ENCODE measurements around the gene SAFB. TPM values are rescaled to one million over a fixed set of nuclear protein-coding genes. Genes with fewer than 3 reads are reported as not detected.
A peak's percentile ranks its signal among the peaks of the same experiment; 100 is the strongest.

SAFB gene
- total and polyA plus RNA-seq, 2 of the 13 experiments (the other 11 are each of a cell fraction or from before 2014, with no cell fraction given), result 21.0 to 28.4 TPM

DNA sequence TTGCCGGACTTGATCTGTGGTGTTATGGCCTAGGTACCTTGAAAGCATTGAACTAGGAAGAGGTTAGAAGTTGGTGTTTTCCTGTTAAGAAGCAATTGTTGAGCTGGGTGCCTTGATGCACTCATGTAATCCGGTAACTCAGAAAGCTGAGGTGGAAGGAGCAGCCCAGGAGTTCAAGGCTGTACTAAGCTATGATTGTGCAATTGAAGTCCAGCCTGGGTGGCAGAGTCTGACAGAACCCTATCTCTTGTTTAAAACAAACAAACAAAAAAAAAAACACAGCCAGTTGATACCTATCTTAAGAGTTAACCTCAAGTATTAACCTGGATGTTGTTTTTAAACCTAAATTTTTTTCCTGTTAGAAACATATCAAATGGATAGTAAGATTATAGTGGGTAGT is 19.3 kb downstream of the SAFB start (continued):
- TF ChIP-seq, protein P1, sequence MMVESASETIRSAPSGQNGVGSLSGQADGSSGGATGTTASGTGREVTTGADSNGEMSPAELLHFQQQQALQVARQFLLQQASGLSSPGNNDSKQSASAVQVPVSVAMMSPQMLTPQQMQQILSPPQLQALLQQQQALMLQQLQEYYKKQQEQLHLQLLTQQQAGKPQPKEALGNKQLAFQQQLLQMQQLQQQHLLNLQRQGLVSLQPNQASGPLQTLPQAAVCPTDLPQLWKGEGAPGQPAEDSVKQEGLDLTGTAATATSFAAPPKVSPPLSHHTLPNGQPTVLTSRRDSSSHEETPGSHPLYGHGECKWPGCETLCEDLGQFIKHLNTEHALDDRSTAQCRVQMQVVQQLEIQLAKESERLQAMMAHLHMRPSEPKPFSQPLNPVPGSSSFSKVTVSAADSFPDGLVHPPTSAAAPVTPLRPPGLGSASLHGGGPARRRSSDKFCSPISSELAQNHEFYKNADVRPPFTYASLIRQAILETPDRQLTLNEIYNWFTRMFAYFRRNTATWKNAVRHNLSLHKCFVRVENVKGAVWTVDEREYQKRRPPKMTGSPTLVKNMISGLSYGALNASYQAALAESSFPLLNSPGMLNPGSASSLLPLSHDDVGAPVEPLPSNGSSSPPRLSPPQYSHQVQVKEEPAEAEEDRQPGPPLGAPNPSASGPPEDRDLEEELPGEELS (CRISPR knock-in tag; IDR thresholded peaks at IDR 0.05), result peak; percentile 49
- no peak for TF ChIP-seq ZNF432 (CRISPR knock-in tag; IDR thresholded peaks at IDR 0.05; ENCODE audit: borderline replicate concordance)
- peak; percentile 46 for TF ChIP-seq FOXA3 (CRISPR knock-in tag; IDR thresholded peaks at IDR 0.05)
- no peak for TF ChIP-seq SNAI1 (CRISPR knock-in tag; IDR thresholded peaks at IDR 0.05; ENCODE audit: borderline replicate concordance)
- TF ChIP-seq SP2 (CRISPR knock-in tag; IDR thresholded peaks at IDR 0.05), result no peak
- TF ChIP-seq ZNF709 (CRISPR knock-in tag; IDR thresholded peaks at IDR 0.05), result no peak
- TF ChIP-seq, protein P2, sequence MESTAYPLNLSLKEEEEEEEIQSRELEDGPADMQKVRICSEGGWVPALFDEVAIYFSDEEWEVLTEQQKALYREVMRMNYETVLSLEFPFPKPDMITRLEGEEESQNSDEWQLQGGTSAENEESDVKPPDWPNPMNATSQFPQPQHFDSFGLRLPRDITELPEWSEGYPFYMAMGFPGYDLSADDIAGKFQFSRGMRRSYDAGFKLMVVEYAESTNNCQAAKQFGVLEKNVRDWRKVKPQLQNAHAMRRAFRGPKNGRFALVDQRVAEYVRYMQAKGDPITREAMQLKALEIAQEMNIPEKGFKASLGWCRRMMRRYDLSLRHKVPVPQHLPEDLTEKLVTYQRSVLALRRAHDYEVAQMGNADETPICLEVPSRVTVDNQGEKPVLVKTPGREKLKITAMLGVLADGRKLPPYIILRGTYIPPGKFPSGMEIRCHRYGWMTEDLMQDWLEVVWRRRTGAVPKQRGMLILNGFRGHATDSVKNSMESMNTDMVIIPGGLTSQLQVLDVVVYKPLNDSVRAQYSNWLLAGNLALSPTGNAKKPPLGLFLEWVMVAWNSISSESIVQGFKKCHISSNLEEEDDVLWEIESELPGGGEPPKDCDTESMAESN (CRISPR knock-in tag; conservative IDR thresholded peaks at IDR 0.05), result no peak
- TF ChIP-seq, protein P3, sequence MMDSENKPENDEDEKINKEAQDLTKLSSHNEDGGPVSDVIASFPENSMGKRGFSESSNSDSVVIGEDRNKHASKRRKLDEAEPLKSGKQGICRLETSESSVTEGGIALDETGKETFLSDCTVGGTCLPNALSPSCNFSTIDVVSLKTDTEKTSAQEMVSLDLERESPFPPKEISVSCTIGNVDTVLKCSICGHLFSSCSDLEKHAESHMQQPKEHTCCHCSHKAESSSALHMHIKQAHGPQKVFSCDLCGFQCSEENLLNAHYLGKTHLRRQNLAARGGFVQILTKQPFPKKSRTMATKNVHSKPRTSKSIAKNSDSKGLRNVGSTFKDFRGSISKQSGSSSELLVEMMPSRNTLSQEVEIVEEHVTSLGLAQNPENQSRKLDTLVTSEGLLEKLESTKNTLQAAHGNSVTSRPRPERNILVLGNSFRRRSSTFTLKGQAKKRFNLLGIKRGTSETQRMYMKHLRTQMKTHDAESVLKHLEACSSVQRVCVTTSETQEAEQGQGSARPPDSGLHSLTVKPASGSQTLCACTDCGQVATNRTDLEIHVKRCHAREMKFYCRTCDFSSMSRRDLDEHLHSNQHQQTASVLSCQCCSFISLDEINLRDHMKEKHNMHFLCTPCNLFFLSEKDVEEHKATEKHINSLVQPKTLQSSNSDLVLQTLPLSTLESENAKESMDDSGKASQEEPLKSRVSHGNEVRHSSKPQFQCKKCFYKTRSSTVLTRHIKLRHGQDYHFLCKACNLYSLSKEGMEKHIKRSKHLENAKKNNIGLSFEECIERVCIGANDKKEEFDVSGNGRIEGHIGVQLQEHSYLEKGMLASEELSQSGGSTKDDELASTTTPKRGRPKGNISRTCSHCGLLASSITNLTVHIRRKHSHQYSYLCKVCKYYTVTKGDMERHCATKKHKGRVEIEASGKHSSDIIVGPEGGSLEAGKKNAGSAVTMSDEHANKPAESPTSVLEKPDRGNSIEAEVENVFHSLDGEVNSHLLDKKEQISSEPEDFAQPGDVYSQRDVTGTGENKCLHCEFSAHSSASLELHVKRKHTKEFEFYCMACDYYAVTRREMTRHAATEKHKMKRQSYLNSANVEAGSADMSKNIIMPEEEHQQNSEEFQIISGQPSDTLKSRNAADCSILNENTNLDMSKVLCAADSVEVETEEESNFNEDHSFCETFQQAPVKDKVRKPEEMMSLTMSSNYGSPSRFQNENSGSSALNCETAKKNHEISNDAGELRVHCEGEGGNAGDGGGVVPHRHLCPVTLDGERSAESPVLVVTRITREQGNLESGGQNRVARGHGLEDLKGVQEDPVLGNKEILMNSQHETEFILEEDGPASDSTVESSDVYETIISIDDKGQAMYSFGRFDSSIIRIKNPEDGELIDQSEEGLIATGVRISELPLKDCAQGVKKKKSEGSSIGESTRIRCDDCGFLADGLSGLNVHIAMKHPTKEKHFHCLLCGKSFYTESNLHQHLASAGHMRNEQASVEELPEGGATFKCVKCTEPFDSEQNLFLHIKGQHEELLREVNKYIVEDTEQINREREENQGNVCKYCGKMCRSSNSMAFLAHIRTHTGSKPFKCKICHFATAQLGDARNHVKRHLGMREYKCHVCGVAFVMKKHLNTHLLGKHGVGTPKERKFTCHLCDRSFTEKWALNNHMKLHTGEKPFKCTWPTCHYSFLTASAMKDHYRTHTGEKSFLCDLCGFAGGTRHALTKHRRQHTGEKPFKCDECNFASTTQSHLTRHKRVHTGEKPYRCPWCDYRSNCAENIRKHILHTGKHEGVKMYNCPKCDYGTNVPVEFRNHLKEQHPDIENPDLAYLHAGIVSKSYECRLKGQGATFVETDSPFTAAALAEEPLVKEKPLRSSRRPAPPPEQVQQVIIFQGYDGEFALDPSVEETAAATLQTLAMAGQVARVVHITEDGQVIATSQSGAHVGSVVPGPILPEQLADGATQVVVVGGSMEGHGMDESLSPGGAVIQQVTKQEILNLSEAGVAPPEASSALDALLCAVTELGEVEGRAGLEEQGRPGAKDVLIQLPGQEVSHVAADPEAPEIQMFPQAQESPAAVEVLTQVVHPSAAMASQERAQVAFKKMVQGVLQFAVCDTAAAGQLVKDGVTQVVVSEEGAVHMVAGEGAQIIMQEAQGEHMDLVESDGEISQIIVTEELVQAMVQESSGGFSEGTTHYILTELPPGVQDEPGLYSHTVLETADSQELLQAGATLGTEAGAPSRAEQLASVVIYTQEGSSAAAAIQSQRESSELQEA (CRISPR knock-in tag; IDR thresholded peaks at IDR 0.05; ENCODE audit: not compliant biosample characterization), result no peak
- TF ChIP-seq, protein P4, sequence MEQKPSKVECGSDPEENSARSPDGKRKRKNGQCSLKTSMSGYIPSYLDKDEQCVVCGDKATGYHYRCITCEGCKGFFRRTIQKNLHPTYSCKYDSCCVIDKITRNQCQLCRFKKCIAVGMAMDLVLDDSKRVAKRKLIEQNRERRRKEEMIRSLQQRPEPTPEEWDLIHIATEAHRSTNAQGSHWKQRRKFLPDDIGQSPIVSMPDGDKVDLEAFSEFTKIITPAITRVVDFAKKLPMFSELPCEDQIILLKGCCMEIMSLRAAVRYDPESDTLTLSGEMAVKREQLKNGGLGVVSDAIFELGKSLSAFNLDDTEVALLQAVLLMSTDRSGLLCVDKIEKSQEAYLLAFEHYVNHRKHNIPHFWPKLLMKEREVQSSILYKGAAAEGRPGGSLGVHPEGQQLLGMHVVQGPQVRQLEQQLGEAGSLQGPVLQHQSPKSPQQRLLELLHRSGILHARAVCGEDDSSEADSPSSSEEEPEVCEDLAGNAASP (CRISPR knock-in tag; IDR thresholded peaks at IDR 0.05; ENCODE audit: borderline replicate concordance), result 0 out of 2 replicates have a peak, but pooled peaks have one; percentile 21
- TF ChIP-seq, protein P5, sequence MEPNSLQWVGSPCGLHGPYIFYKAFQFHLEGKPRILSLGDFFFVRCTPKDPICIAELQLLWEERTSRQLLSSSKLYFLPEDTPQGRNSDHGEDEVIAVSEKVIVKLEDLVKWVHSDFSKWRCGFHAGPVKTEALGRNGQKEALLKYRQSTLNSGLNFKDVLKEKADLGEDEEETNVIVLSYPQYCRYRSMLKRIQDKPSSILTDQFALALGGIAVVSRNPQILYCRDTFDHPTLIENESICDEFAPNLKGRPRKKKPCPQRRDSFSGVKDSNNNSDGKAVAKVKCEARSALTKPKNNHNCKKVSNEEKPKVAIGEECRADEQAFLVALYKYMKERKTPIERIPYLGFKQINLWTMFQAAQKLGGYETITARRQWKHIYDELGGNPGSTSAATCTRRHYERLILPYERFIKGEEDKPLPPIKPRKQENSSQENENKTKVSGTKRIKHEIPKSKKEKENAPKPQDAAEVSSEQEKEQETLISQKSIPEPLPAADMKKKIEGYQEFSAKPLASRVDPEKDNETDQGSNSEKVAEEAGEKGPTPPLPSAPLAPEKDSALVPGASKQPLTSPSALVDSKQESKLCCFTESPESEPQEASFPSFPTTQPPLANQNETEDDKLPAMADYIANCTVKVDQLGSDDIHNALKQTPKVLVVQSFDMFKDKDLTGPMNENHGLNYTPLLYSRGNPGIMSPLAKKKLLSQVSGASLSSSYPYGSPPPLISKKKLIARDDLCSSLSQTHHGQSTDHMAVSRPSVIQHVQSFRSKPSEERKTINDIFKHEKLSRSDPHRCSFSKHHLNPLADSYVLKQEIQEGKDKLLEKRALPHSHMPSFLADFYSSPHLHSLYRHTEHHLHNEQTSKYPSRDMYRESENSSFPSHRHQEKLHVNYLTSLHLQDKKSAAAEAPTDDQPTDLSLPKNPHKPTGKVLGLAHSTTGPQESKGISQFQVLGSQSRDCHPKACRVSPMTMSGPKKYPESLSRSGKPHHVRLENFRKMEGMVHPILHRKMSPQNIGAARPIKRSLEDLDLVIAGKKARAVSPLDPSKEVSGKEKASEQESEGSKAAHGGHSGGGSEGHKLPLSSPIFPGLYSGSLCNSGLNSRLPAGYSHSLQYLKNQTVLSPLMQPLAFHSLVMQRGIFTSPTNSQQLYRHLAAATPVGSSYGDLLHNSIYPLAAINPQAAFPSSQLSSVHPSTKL (CRISPR knock-in tag; IDR thresholded peaks at IDR 0.05), result peak; percentile 52; the same call in 1 of the 2 replicates
- TF ChIP-seq NCOA2 (CRISPR knock-in tag; IDR thresholded peaks at IDR 0.05), result 0 out of 2 replicates have a peak, but pooled peaks have one; percentile 18
- TF ChIP-seq SAP130 (CRISPR knock-in tag; IDR thresholded peaks at IDR 0.05; ENCODE audit: low read depth), result peak; percentile 45
